HL-60 (cell line): ENCODE measurements around the gene SKP1.

ENCODE experiments used
- GABPA ChIP-seq: IDR thresholded peaks from 2 replicates; pipeline ENCODE4 v1.6.1; 2012; ENCODE audit warnings: low read depth
- POLR2AphosphoS5 ChIP-seq: IDR thresholded peaks from 2 replicates; pipeline ENCODE4 v1.6.1; 2012; ENCODE audit warnings: low read depth
- TF ChIP-seq, protein P1 (sequence below): IDR thresholded peaks from one replicate; pipeline ENCODE4 v1.5.1; 2011; ENCODE audit warnings: low read length, control low read depth, inconsistent platforms; ENCODE audit not compliant: insufficient read depth

DNA sequence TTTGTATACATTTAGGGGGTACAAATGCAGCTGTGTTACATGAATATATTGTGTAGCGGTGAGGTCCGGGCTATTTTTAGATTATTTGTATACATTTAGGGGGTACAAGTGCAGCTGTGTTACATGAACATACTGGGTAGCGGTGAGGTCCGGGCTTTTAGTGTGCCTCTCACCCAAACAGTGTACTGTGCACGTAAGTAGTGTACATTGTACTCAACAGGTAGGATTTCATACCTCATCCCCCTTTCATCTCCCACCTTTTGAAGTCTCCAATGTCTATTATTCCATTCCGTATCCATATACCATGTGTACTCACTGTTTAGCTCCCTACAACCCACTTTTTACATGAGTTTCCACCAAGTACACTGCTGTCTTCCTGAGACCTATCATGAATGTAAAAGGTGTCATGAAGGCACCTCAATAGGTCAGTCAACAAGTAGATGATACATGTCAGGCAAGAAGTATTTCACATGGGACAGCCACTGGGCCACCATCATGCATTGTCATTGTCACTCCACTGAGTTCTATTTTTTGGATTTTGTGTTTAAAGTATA lies 27.7 kb downstream of the SKP1 start:
- TF ChIP-seq GABPA: no peak
- TF ChIP-seq, protein P1, sequence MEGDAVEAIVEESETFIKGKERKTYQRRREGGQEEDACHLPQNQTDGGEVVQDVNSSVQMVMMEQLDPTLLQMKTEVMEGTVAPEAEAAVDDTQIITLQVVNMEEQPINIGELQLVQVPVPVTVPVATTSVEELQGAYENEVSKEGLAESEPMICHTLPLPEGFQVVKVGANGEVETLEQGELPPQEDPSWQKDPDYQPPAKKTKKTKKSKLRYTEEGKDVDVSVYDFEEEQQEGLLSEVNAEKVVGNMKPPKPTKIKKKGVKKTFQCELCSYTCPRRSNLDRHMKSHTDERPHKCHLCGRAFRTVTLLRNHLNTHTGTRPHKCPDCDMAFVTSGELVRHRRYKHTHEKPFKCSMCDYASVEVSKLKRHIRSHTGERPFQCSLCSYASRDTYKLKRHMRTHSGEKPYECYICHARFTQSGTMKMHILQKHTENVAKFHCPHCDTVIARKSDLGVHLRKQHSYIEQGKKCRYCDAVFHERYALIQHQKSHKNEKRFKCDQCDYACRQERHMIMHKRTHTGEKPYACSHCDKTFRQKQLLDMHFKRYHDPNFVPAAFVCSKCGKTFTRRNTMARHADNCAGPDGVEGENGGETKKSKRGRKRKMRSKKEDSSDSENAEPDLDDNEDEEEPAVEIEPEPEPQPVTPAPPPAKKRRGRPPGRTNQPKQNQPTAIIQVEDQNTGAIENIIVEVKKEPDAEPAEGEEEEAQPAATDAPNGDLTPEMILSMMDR: no peak
- no peak for TF ChIP-seq POLR2AphosphoS5
